Measurements from ENCODE around the gene MCM10.

Gene MCM10

DNA sequence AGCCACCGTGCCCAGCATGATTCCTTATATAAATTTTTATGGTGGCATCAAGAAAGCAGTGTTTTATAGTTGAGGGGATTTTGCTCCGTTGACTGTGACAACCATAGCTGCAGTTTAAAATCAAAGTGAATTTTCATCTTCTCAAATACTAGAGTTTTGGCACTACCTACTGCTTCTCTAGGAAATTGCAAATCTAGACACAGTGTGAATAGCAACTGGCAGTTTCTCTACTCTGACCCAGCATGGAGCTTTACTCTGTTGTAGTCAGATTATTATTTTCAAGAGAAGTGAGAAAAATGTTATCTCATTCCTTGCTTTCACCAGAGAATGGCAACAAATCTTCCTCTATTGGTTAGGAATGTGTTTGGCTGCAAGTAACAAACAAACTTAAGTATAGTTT lies 22.9 kb downstream of the MCM10 start:
- Mint-ChIP-seq H3K9me3 (no peaks in the 10 kb centered on the region), H3K36me3 (ENCODE audit: low read depth) (peaks cover 7% of the 10 kb centered on the region)

DNA sequence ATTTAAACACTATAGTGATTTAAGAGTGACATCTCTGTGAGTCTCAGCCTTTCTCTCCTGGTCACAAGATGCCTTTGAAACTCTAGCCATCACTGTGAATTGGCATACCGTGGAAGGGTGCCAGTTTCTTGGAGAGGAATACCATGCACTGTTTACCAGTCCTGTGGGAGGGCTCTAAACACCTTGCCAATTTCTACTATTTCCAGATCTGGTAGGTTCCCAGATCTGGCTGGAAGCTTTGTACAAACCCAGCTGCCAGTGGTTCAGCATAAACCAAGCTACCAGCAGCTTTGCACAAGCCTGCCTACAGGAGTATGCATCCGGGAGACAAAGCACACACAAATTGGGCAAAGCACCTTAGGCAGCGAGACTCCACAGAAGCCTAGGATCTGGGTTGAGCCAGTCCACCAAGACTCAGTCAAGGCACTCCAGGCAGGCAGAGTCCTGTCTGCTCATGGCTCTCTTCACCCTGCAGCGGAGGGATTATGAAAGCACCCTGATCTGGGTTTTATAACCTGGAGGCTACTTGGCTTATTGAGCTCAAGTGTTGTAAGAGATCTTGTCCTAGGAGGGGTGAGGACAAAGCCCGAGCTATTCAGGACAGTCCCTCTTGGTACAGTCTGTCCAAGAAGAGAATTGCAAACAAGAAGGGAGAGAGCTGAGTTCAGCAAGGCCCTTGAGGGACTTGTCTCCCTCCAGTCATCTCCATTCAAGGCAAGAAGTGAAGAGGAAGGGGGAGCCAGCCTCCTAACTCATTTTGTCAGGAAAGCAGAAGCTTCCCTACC lies 23.6 kb downstream of the MCM10 start:
- Mint-ChIP-seq H3K27ac (no peak overlapping the region), H3K9me3 (no peaks in the 10 kb centered on the region), H3K4me1 (ENCODE audit: low read depth) (no peaks in the 10 kb centered on the region), H3K4me3 (no peak overlapping the region), H3K36me3 (ENCODE audit: low read depth) (peaks cover 7% of the 10 kb centered on the region), H3K27me3 (no peaks in the 10 kb centered on the region)
- intact Hi-C loops (cut with micrococcal nuclease): no loop called here

More for the DNA sequence above, 22.9 kb downstream of the MCM10 start:
- H3K4me1 Mint-ChIP-seq (ENCODE audit: low read depth): no peaks in the 10 kb centered on the region
- intact Hi-C loops (cut with micrococcal nuclease): no loop called here
- no peaks in the 10 kb centered on the region for H3K27me3 Mint-ChIP-seq
- no peak overlapping the region for H3K27ac Mint-ChIP-seq
- no peak overlapping the region for H3K4me3 Mint-ChIP-seq

DNA sequence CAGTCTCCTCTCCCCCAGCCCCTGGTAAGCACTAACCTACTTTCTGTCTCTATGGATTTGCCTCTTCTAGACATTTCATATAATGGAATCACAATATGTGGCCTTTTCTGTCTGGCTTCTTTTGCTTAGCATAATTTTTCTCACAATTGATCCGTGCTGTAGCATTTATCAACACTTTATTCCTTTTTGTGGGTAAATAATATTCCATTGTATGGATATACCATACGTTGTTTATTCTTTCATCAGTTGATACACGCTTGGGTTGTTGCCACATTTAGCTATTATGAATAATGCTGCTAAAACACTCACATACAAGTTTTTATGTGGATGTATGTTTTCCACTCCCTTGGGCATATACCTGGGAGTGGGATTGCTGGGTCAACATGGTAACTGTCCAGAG lies 25.8 kb downstream of the MCM10 start:
- Mint-ChIP-seq H3K4me1 (ENCODE audit: low read depth) (no peaks in the 10 kb centered on the region), H3K27me3 (no peaks in the 10 kb centered on the region), H3K36me3 (ENCODE audit: low read depth) (peaks cover 7% of the 10 kb centered on the region), H3K4me3 (no peak overlapping the region), H3K9me3 (no peaks in the 10 kb centered on the region), H3K27ac (no peak overlapping the region)
- intact Hi-C loops (cut with micrococcal nuclease): no loop called here

DNA sequence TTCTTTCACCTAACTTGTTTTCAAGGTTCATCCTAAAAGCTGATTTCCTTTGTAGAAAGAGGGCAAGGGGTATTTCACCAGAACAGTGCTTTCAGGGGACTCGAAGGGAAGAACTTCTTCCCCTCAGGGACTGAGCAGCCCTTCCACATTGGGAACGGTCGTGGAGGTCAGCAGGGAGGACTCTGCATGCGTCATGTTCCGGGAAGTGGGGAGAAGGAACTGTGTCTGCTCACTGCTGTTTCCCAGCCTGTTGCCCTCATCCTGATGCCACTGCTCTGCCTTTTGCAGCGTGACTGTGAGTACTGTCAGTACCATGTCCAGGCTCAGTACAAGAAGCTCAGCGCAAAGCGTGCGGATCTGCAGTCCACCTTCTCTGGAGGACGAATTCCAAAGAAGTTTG lies 27.2 kb downstream of the MCM10 start:
- Mint-ChIP-seq H3K27ac (no peak overlapping the region), H3K27me3 (no peaks in the 10 kb centered on the region), H3K36me3 (ENCODE audit: low read depth) (peaks cover 6% of the 10 kb centered on the region), H3K4me3 (no peak overlapping the region), H3K4me1 (ENCODE audit: low read depth) (no peaks in the 10 kb centered on the region), H3K9me3 (no peaks in the 10 kb centered on the region)
- intact Hi-C loops (cut with micrococcal nuclease): no loop called here

DNA sequence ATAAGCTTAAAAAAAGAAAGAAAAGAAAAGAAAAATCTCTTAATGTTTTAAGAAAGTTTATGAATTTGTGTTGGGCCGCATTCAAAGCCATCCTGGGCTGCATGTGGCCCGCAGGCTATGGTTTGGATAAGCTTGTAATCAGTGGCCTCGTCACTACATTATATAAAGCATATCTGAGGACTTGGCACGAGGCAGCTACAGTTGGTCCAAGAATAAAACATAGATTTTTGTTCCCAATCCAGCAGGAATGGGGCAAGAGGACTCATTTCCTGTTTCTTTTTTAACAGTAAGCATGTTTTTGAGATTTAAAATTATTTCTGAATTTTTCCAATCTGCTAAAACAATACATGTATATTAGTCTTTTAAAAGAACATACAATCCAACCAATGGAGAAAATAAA lies 28.6 kb downstream of the MCM10 start:
- no peaks in the 10 kb centered on the region for H3K27me3 Mint-ChIP-seq
- H3K36me3 Mint-ChIP-seq (ENCODE audit: low read depth): peaks cover 5% of the 10 kb centered on the region
- H3K9me3 Mint-ChIP-seq: no peaks in the 10 kb centered on the region
- H3K4me1 Mint-ChIP-seq (ENCODE audit: low read depth): no peaks in the 10 kb centered on the region
- H3K27ac Mint-ChIP-seq: no peak overlapping the region
- H3K4me3 Mint-ChIP-seq: no peak overlapping the region
- intact Hi-C loops (cut with micrococcal nuclease): no loop called here

DNA sequence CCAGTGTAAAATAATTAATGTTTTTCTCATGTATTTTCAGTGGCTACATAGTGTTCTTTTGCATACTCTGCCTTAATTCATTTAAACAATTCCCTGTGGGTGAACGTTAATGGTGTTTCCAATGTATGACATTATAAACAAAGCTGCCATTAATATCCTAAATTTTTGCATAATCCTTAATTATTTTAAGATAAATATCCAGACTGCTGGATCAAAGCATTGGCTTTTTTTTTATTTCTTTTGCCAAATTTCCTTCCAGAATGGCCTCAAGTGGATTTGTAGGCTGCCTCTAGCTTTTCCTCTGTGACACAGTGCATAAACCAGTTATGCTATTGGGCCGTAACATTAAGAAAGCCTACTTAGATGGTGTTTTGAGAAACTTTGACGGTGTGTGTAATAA lies 29.5 kb downstream of the MCM10 start:
- H3K36me3 Mint-ChIP-seq (ENCODE audit: low read depth): peaks cover 5% of the 10 kb centered on the region
- no peaks in the 10 kb centered on the region for H3K9me3 Mint-ChIP-seq
- H3K27ac Mint-ChIP-seq: no peak overlapping the region
- no peak overlapping the region for H3K4me3 Mint-ChIP-seq
- no peaks in the 10 kb centered on the region for H3K27me3 Mint-ChIP-seq
- intact Hi-C loops (cut with micrococcal nuclease): no loop called here
- no peaks in the 10 kb centered on the region for H3K4me1 Mint-ChIP-seq (ENCODE audit: low read depth)

DNA sequence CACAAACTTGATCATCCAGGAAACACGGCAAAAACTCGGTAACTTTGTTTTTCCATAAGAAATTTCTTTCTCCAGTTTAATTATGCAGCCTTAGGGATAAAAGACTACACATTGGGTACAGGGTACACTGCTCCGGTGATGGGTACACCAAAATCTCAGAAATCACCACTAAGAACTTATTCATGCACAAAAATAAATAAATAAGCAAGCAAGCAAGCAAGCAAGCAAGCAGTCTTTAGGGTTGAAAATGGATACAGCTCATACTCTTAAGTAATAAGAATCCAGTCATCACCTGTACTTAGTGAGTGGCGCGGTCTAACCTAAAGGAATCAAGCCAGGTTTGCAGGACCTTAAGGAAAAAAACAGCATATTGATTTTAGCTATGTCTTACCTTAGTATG lies 30.0 kb downstream of the MCM10 start:
- Mint-ChIP-seq H3K4me1 (ENCODE audit: low read depth) (no peaks in the 10 kb centered on the region), H3K27me3 (no peaks in the 10 kb centered on the region), H3K27ac (no peak overlapping the region), H3K4me3 (no peak overlapping the region), H3K9me3 (no peaks in the 10 kb centered on the region), H3K36me3 (ENCODE audit: low read depth) (peaks cover 5% of the 10 kb centered on the region)
- intact Hi-C loops (cut with micrococcal nuclease): no loop called here

DNA sequence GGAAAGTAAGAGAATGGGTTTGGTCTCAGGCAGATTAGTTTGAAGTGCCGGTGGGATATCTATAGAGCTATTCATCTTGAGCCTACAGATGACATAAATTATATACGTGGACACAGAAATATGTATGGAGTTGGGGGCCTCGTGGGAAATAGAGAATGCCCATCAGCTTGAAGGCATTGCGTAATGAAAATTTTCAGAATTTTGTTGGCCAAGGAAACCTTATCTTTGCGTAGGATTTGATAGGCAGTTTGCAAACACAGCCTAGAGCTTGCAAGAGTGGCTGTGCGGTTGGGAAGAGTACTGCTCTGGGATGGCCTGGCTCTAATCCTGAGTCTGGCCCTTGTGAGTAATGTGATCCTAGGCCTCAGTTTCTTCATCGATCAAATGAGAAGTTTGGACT lies 32.3 kb downstream of the MCM10 start:
- Mint-ChIP-seq H3K4me1 (ENCODE audit: low read depth) (no peaks in the 10 kb centered on the region), H3K4me3 (no peak overlapping the region), H3K27me3 (no peaks in the 10 kb centered on the region), H3K36me3 (ENCODE audit: low read depth) (peaks cover 5% of the 10 kb centered on the region), H3K27ac (no peak overlapping the region), H3K9me3 (no peaks in the 10 kb centered on the region)
- intact Hi-C loops (cut with micrococcal nuclease): no loop called here

DNA sequence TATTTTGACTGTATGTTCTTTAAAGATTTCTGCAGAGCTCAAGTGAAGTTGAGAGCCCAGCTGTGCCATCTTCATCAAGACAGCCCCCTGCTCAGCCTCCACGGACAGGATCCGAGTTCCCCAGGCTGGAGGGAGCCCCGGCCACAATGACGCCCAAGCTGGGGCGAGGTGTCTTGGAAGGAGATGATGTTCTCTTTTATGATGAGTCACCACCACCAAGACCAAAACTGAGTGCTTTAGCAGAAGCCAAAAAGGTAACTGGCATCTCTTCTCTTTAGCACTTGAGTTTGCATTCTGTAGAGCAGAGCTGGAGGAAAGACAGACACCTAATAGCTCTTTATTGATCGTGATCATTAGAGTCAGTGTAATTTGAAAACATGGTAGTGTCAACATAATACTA lies 33.7 kb downstream of the MCM10 start:
- H3K36me3 Mint-ChIP-seq (ENCODE audit: low read depth): peaks cover 5% of the 10 kb centered on the region
- no peak overlapping the region for H3K4me3 Mint-ChIP-seq
- no peak overlapping the region for H3K27ac Mint-ChIP-seq
- no peaks in the 10 kb centered on the region for H3K4me1 Mint-ChIP-seq (ENCODE audit: low read depth)
- intact Hi-C loops (cut with micrococcal nuclease): no loop called here
- no peaks in the 10 kb centered on the region for H3K9me3 Mint-ChIP-seq
- no peaks in the 10 kb centered on the region for H3K27me3 Mint-ChIP-seq

DNA sequence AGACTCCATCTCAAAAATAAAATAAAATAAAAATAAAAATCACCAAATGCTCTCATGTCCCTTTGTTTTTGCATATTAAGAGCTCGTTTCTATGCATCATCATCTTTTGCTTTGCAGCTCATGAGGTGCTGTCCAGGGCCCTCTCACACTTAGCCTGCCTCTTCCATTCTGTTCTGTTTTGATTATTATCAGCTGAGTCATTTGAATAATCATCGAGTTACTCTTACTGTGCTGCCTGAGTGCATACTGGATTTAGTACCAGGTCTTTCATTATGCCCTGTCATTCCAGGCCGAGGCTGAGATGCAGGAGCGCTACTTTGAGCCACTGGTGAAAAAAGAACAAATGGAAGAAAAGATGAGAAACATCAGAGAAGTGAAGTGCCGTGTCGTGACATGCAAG lies 39.8 kb downstream of the MCM10 start:
- no peak overlapping the region for H3K27ac Mint-ChIP-seq
- no peaks in the 10 kb centered on the region for H3K27me3 Mint-ChIP-seq
- no peaks in the 10 kb centered on the region for H3K9me3 Mint-ChIP-seq
- no peak overlapping the region for H3K4me3 Mint-ChIP-seq
- intact Hi-C loops (cut with micrococcal nuclease): no loop called here
- H3K4me1 Mint-ChIP-seq (ENCODE audit: low read depth): no peaks in the 10 kb centered on the region
- no peaks in the 10 kb centered on the region for H3K36me3 Mint-ChIP-seq (ENCODE audit: low read depth)

DNA sequence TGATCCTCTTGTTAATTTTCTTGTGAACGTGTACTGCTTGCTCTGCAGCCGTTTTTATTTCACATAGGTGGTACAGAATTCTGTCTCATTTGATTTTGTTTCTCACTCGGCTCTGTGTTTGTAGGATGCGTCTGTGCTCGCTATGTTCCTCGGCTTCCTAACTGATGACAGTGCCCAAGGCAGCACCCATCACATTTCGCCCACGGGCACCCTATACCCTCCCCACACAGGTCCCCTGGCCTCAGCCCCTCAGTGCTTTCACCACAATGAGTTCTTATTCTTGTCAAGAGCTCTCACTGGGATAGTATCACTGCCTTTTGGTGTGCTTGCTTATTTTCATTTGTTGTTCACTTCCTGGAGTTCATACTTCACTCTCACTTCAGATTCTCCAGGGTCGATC lies 44.7 kb downstream of the MCM10 start:
- no peaks in the 10 kb centered on the region for H3K27me3 Mint-ChIP-seq
- H3K4me3 Mint-ChIP-seq: no peak overlapping the region
- no peak overlapping the region for H3K27ac Mint-ChIP-seq
- no peaks in the 10 kb centered on the region for H3K36me3 Mint-ChIP-seq (ENCODE audit: low read depth)
- H3K9me3 Mint-ChIP-seq: no peaks in the 10 kb centered on the region
- H3K4me1 Mint-ChIP-seq (ENCODE audit: low read depth): no peaks in the 10 kb centered on the region
- intact Hi-C loops (cut with micrococcal nuclease): no loop called here

DNA sequence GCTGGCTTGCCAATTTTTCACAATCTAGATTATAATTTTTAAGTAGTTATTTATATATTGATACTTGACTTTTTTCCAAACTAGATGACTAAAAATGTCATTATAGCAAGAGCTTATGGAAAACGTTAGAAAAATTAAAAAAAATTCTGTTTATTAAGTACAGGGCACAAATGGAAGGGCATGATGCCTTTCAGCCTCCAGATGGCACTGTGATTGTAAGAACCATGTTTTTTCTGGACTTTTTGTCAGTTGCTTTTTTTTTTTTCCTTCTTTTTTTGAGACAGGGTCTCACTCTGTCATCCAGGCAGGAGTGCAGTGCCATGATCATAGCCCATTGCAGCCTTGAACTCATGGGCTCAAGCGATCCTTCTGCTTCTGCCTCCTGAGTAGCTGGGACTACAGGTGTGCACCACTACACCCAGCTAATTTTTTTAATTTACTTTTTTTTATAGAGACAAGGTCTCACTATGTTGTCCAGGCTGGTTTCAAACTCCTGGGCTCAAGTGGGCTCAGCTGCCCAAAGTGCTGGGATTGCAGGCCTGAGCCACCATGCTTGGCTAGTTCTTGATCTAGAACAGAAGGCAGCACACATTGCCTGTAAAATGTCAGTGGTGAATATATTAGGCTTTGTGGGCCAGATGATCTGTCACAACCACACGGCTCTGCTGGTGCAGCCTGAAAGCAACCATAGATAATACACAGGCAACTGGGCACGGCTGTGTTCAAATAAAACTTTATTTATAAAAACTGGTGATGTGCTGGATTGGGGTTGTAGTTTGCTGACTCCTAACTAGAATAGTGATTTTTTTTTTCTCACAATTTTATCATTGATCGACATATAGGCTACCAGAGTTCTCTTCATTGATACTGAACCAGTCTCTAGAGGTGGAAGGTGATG lies 45.4 kb downstream of the MCM10 start:
- no peaks in the 10 kb centered on the region for H3K4me1 Mint-ChIP-seq (ENCODE audit: low read depth)
- no peak overlapping the region for H3K27ac Mint-ChIP-seq
- no peaks in the 10 kb centered on the region for H3K9me3 Mint-ChIP-seq
- no peaks in the 10 kb centered on the region for H3K27me3 Mint-ChIP-seq
- no peak overlapping the region for H3K4me3 Mint-ChIP-seq
- intact Hi-C loops (cut with micrococcal nuclease): no loop called here
- no peaks in the 10 kb centered on the region for H3K36me3 Mint-ChIP-seq (ENCODE audit: low read depth)

DNA sequence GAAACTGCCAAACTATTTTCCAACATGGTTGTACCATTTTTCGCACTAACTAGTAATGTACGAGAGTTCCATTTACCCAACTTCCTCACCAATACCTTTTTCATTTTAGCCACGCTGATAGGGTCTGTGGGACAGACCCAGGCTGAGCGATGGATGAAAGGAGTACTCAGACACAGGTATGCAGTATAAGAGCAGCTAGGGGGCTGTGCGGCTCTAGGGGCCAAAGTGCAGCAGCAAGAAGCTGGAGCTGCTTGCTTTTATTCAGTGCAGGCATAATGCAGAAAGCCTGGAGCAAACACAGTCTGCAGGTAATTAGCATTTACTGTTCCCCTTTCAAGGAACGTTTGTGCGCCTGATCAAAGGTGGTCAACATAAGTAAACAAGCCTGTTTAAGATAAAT lies 51.8 kb downstream of the MCM10 start:
- intact Hi-C loops (cut with micrococcal nuclease): no loop called here

DNA sequence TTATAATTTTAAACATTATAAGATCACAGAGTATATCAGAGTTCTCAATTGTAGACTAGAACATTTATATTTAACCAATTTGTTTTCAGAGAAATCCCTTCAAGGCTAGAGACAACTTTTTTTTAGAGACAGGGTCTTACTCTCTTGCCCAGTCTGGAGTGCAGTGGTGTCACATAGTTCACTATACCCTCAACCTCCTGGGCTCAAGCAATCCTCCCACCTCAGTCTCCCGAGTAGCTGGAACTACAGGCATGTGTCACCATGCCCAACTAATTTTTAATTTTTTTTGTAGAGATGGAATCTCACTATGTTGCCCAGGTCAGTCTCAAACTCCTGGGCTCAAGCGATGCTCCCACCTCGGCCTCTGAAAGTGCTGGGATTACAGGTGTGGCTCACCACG lies 57.5 kb downstream of the MCM10 start:
- H3K9me3 Mint-ChIP-seq: no peaks in the 10 kb centered on the region
- H3K4me1 Mint-ChIP-seq (ENCODE audit: low read depth): no peaks in the 10 kb centered on the region
- H3K36me3 Mint-ChIP-seq (ENCODE audit: low read depth): no peaks in the 10 kb centered on the region
- H3K27ac Mint-ChIP-seq: no peak overlapping the region
- intact Hi-C loops (cut with micrococcal nuclease): no loop called here
- no peaks in the 10 kb centered on the region for H3K27me3 Mint-ChIP-seq
- no peak overlapping the region for H3K4me3 Mint-ChIP-seq

More for the DNA sequence above, 51.8 kb downstream of the MCM10 start:
- Mint-ChIP-seq H3K4me1 (ENCODE audit: low read depth) (no peaks in the 10 kb centered on the region), H3K9me3 (no peaks in the 10 kb centered on the region), H3K27ac (no peak overlapping the region), H3K36me3 (ENCODE audit: low read depth) (no peaks in the 10 kb centered on the region), H3K4me3 (no peak overlapping the region), H3K27me3 (no peaks in the 10 kb centered on the region)

Data from dendritic cell treated with granulocyte-macrophage colony-stimulating factor and Interleukin-4, amounts not matched to agents 40 ng/mL and 50 ng/mL, for 4 days (primary cell).